ENCODE measurements around the gene ASS1. TPM values are rescaled to one million over a fixed set of nuclear protein-coding genes. Genes with fewer than 3 reads are reported as not detected.
A peak's percentile ranks its signal among the peaks of the same experiment; 100 is the strongest.

The ASS1 gene
- total RNA-seq, 6 experiments from 2014 or later, result 437 to 1,278 (median 1,014) TPM

DNA sequence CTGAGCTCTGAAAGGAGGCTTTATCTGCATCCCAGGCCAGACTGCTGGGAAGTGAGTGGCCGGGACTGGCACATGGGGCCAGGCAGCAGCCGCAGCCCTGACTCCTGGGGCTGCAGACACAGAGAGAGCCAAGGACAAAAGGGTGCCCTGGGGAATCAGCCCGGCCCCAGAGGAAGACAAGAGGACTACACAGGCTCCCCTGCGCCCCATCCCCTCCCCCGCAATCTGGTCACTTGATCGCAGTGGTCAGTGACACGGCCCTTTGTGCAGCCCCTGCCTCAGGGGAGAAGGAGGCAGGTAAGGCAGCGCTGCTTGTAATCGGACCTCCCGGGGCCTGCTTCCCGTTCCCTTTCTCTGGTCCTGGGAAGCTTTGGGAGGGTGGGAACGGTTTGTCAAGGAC lies 79.2 kb downstream of the ASS1 start:
- DNase-seq, result no peak
- intact Hi-C loops (cut with DNase I), result no loop called here

DNA sequence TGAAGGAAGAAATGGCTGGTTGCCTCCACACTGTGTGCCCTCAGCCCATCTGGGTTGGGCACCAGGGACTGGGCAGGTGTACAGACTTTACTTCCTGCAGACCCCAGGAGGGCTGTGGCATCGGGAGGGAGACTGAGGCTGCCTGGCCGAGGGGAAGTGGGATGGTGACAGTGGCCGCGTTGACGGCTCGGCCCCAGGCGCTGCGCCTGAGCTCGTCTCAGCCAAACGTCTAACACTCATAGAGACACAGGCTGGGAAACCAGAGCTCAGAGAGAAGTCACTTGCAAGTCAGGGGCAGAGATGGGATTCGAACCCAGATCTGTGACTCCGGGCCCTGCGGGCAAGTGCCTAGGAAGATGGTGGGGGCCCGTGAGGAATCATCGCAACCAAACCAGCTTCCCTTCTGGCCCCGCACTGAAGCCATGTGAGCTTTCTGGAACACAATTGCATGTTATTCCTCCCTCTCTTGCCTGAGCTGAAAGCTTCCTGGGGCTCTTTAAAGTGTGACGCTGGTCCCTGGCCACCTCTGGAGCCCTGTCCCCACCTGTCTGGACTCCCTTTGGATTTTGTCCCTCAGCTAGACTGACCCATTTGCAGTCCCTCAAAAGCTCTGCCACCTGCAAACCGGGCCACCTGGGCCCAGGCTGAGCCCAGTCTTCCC lies 81.6 kb downstream of the ASS1 start:
- 43% methylated on average over 3 of the region's 18 CpGs for WGBS (ENCODE audit: insufficient coverage, low coverage, low lambda C conversion rate, missing lambda C conversion rate)
- Histone ChIP-seq H3K36me3 (no peaks in the 10 kb centered on the region), H3K9me3 (no peaks in the 10 kb centered on the region), H3K4me3 (no peak overlapping the region), H3K4me1 (peaks cover 0 to 34% (median 11%) of the 10 kb centered on the region in 4 donors), H3K27me3 (no peaks in the 10 kb centered on the region), H3K27ac (peak overlapping the region in 1 of 3 donors; percentile 71)
- ATAC-seq (peak in 2 of 4 donors; percentile 24 to 57), DNase-seq (no peak)
- TF ChIP-seq POLR2A (IDR thresholded peaks at IDR 0.05), result no peak
- TF ChIP-seq, protein P1, sequence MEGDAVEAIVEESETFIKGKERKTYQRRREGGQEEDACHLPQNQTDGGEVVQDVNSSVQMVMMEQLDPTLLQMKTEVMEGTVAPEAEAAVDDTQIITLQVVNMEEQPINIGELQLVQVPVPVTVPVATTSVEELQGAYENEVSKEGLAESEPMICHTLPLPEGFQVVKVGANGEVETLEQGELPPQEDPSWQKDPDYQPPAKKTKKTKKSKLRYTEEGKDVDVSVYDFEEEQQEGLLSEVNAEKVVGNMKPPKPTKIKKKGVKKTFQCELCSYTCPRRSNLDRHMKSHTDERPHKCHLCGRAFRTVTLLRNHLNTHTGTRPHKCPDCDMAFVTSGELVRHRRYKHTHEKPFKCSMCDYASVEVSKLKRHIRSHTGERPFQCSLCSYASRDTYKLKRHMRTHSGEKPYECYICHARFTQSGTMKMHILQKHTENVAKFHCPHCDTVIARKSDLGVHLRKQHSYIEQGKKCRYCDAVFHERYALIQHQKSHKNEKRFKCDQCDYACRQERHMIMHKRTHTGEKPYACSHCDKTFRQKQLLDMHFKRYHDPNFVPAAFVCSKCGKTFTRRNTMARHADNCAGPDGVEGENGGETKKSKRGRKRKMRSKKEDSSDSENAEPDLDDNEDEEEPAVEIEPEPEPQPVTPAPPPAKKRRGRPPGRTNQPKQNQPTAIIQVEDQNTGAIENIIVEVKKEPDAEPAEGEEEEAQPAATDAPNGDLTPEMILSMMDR (IDR thresholded peaks at IDR 0.05), result no peak
- intact Hi-C loops (cut with DNase I), result no loop called here

More for the DNA sequence above, 79.2 kb downstream of the ASS1 start:
- 66% methylated on average over 8 of the region's 12 CpGs for WGBS (ENCODE audit: insufficient coverage, low coverage, low lambda C conversion rate, missing lambda C conversion rate)
- Histone ChIP-seq H3K36me3 (no peaks in the 10 kb centered on the region), H3K4me3 (no peak overlapping the region), H3K4me1 (peaks cover 0 to 23% (median 7%) of the 10 kb centered on the region in 4 donors), H3K27ac (no peak overlapping the region), H3K27me3 (no peaks in the 10 kb centered on the region), H3K9me3 (no peaks in the 10 kb centered on the region)
- no peak for TF ChIP-seq POLR2A (IDR thresholded peaks at IDR 0.05)
- TF ChIP-seq, protein P1 (IDR thresholded peaks at IDR 0.05), result no peak
- ATAC-seq, result no peak

DNA sequence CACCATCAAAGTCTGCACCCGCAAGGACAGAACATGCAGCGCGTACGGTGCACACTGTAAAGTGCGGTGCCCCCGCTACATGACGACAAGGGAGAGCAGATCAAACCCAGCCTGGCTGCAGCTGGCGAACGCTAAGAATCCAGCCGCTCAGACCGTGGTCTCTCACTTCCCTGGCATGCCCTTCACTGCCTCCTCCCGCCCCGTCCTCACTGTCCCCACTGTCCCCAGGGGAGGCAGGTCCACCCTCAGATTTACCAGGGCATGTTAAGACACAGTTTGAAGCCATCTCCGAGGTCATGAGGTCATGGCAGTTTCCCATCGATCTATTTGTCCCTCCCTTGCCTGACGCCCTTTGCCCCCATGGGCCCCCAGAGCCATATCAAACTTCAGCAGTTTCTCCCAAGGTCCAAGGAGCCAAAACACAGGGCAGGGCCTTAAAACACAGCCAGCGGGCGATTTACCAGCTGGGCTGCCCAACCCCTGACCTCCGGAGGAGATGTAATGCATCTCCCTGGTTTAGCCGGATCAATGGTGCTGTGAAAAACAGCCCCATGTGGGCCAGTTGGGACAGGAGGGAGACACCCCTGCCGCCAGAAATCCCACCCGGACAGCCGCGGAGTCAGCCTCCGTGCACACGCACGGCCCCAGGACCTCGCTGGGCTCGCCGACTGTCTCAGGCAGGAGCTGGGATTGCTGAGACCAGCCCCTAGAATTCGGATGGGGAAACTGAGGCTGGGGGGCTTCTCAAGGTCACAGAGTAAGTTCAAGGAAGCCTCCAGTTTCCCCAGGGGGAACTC lies 82.3 kb downstream of the ASS1 start:
- peaks cover 0 to 36% (median 11%) of the 10 kb centered on the region in 4 donors for H3K4me1 ChIP-seq
- no peaks in the 10 kb centered on the region for H3K9me3 ChIP-seq
- intact Hi-C loops (cut with DNase I), result no loop called here
- peak overlapping the region in 1 of 3 donors; percentile 71 for H3K27ac ChIP-seq
- peak in 2 of 3 donors; percentile 81 to 85 for DNase-seq
- no peaks in the 10 kb centered on the region for H3K27me3 ChIP-seq
- peak; percentile 47 to 80 (median 60) for ATAC-seq
- no peak for TF ChIP-seq POLR2A (IDR thresholded peaks at IDR 0.05)
- TF ChIP-seq, protein P1 (IDR thresholded peaks at IDR 0.05), result no peak
- 29% methylated on average over 14 of the region's 31 CpGs for WGBS (ENCODE audit: insufficient coverage, low coverage, low lambda C conversion rate, missing lambda C conversion rate)
- no peak overlapping the region for H3K4me3 ChIP-seq
- no peaks in the 10 kb centered on the region for H3K36me3 ChIP-seq

DNA sequence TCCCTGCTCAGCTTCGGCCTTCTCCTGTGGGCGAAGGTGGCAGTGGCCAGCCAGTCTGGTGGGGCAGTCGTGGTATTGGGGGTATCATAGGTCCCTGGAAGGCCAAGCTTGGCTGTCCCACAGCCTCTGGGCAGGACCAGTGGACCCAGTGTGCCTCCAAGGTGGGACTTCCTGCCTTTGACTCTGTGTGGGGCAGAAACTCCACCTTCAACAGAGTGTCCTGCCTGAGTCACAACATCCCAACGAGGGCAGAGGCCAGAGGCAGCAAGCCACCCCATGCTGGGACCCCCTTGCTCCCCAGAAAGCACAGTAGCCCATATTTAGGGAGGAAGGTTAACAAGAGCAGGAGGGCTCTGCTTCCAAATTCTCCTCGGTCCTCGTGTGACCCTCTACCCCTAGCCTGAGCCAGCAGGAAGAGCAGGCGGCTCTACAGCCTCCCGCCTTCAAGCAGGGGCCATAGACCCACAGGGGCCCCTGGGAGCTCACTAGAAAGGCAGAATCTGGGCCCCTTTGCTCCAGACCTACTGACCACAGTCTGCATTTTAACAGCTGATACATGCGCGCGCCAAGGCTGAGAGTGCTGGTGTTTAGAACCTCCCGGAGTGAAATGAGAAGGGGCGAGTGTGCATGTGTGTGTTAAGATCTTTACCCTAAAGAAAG lies 83.0 kb downstream of the ASS1 start:
- TF ChIP-seq POLR2A (IDR thresholded peaks at IDR 0.05), result no peak
- TF ChIP-seq, protein P1 (IDR thresholded peaks at IDR 0.05), result no peak
- Histone ChIP-seq H3K27ac (peak overlapping the region in 1 of 3 donors; percentile 71), H3K36me3 (no peaks in the 10 kb centered on the region), H3K4me1 (peaks cover 0 to 36% (median 11%) of the 10 kb centered on the region in 4 donors), H3K27me3 (no peaks in the 10 kb centered on the region), H3K9me3 (no peaks in the 10 kb centered on the region), H3K4me3 (no peak overlapping the region)
- ATAC-seq (no peak), DNase-seq (no peak)
- 91% methylated on average over 3 of the region's 13 CpGs for WGBS (ENCODE audit: insufficient coverage, low coverage, low lambda C conversion rate, missing lambda C conversion rate)
- intact Hi-C loops (cut with DNase I), result no loop called here
